Mesodermal cell (in vitro differentiated cells): ENCODE results near the gene IDI2.

Experiments used
- H3K27ac ChIP-seq: 2 replicates; pipeline ENCODE4 v1.7.0; 2013; ENCODE audit warnings: mild to moderate bottlenecking, low read depth, low read length, moderate library complexity; ENCODE audit not compliant: severe bottlenecking
- H3K36me3 ChIP-seq: 2 replicates; pipeline ENCODE4 v1.7.1; 2013; ENCODE audit warnings: mild to moderate bottlenecking, low read length, moderate library complexity; ENCODE audit not compliant: control insufficient read depth, insufficient read depth
- H3K4me1 ChIP-seq: one replicate; pipeline ENCODE4 v1.7.1; 2013; ENCODE audit warnings: mild to moderate bottlenecking, low read length; ENCODE audit not compliant: insufficient read depth, control insufficient read depth, poor library complexity, severe bottlenecking
- H3K4me3 ChIP-seq: 2 replicates; pipeline ENCODE4 v1.7.0; 2013; ENCODE audit warnings: low read length, control low read depth, mild to moderate bottlenecking; ENCODE audit not compliant: insufficient read depth, poor library complexity, severe bottlenecking; ENCODE audit errors: extremely low read depth
- H3K9me3 ChIP-seq: 2 replicates; pipeline ENCODE4 v1.7.1; 2013; ENCODE audit warnings: mild to moderate bottlenecking, low read length, moderate library complexity; ENCODE audit not compliant: control insufficient read depth
- WGBS, 2 experiments: methylation state at CpG; one replicate each; pipeline ENCODE4 v1.1.5; 2013; ENCODE audit warnings: missing lambda C conversion rate in 2 of 2; ENCODE audit not compliant: insufficient coverage in 2 of 2; 5-methylcytosine and 5-hydroxymethylcytosine counted together

Gene IDI2

GRCh38 chr10:983401-983800 is 42.3 kb downstream of the IDI2 start:
- Histone ChIP-seq H3K27ac (no peak overlapping the region), H3K4me1 (peaks cover 13% of the 10 kb centered on the region), H3K4me3 (no peak overlapping the region), H3K9me3 (peaks cover 33% of the 10 kb centered on the region), H3K36me3 (peaks cover 7% of the 10 kb centered on the region)
- 100% methylated on average over 2 of the region's 6 CpGs; no CpG with 5 or more reads in 1 of the 2 experiments for WGBS, 2 experiments

- Histone ChIP-seq H3K27ac (no peak overlapping the region), H3K36me3 (peaks cover 7% of the 10 kb centered on the region), H3K4me3 (no peak overlapping the region), H3K9me3 (peaks cover 38% of the 10 kb centered on the region), H3K4me1 (peaks cover 13% of the 10 kb centered on the region)
- 94 to 100% methylated on average over 5 of the region's 5 CpGs for WGBS, 2 experiments
Measured at GRCh38 chr10:980468-981093, 45.1 kb downstream of the IDI2 start.

- Histone ChIP-seq H3K4me1 (peaks cover 2% of the 10 kb centered on the region), H3K27ac (no peak overlapping the region), H3K4me3 (no peak overlapping the region), H3K36me3 (peaks cover 7% of the 10 kb centered on the region), H3K9me3 (peaks cover 38% of the 10 kb centered on the region)
- 83 to 100% methylated on average over 1 to 2 of the region's 2 CpGs for whole genome bisulfite sequencing, 2 experiments
Measured at GRCh38 chr10:978826-979421, 46.7 kb downstream of the IDI2 start.

GRCh38 chr10:976316-976715 is 49.3 kb downstream of the IDI2 start:
- Histone ChIP-seq H3K9me3 (peaks cover 35% of the 10 kb centered on the region), H3K4me3 (no peak overlapping the region), H3K27ac (no peak overlapping the region), H3K4me1 (no peaks in the 10 kb centered on the region), H3K36me3 (peaks cover 7% of the 10 kb centered on the region)
- 94% methylated on average over 21 to 22 of the region's 22 CpGs for WGBS, 2 experiments

- Histone ChIP-seq H3K36me3 (no peaks in the 10 kb centered on the region), H3K9me3 (peaks cover 21% of the 10 kb centered on the region), H3K27ac (no peak overlapping the region), H3K4me1 (no peaks in the 10 kb centered on the region), H3K4me3 (no peak overlapping the region)
- WGBS, 2 experiments: 95% methylated on average over 4 of the region's 5 CpGs; no CpG with 5 or more reads in 1 of the 2 experiments
Measured at GRCh38 chr10:974785-975074, 50.9 kb downstream of the IDI2 start.

- peaks cover 17% of the 10 kb centered on the region for H3K9me3 ChIP-seq
- no peaks in the 10 kb centered on the region for H3K36me3 ChIP-seq
- 82 to 84% methylated on average over 19 of the region's 20 CpGs for WGBS, 2 experiments
- H3K27ac ChIP-seq: no peak overlapping the region
- H3K4me3 ChIP-seq: no peak overlapping the region
- H3K4me1 ChIP-seq: no peaks in the 10 kb centered on the region
Measured at GRCh38 chr10:974038-974784, 51.4 kb downstream of the IDI2 start.

GRCh38 chr10:972763-973162 is 52.9 kb downstream of the IDI2 start:
- H3K36me3 ChIP-seq: no peaks in the 10 kb centered on the region
- no peaks in the 10 kb centered on the region for H3K4me1 ChIP-seq
- no peak overlapping the region for H3K4me3 ChIP-seq
- peaks cover 12% of the 10 kb centered on the region for H3K9me3 ChIP-seq
- no peak overlapping the region for H3K27ac ChIP-seq
- 78 to 89% methylated on average over 6 of the region's 8 CpGs for WGBS, 2 experiments

- no peak overlapping the region for H3K27ac ChIP-seq
- H3K4me1 ChIP-seq: peaks cover 4% of the 10 kb centered on the region
- no peaks in the 10 kb centered on the region for H3K36me3 ChIP-seq
- WGBS, 2 experiments: 96 to 97% methylated on average over 6 to 8 of the region's 12 CpGs
- no peak overlapping the region for H3K4me3 ChIP-seq
- H3K9me3 ChIP-seq: peaks cover 11% of the 10 kb centered on the region
Measured at GRCh38 chr10:971613-972012, 54.0 kb downstream of the IDI2 start.

- H3K27ac ChIP-seq: no peak overlapping the region
- H3K36me3 ChIP-seq: no peaks in the 10 kb centered on the region
- WGBS, 2 experiments: 93% methylated on average over 2 of the region's 4 CpGs; no CpG with 5 or more reads in 1 of the 2 experiments
- no peak overlapping the region for H3K4me3 ChIP-seq
- peaks cover 7% of the 10 kb centered on the region for H3K9me3 ChIP-seq
- H3K4me1 ChIP-seq: peaks cover 5% of the 10 kb centered on the region
Measured at GRCh38 chr10:971150-971542, 54.5 kb downstream of the IDI2 start.

- H3K4me1 ChIP-seq: peaks cover 5% of the 10 kb centered on the region
- 72 to 75% methylated on average over 9 to 10 of the region's 14 CpGs for WGBS, 2 experiments
- no peak overlapping the region for H3K4me3 ChIP-seq
- H3K27ac ChIP-seq: no peak overlapping the region
- peaks cover 7% of the 10 kb centered on the region for H3K9me3 ChIP-seq
- no peaks in the 10 kb centered on the region for H3K36me3 ChIP-seq
Measured at GRCh38 chr10:970311-971149, 55.1 kb downstream of the IDI2 start.
